RWPE1 (cell line): ENCODE data around the gene ATP1A1.
A peak's percentile ranks its signal among the peaks of the same experiment; 100 is the strongest.

ENCODE experiments used
- CTCF ChIA-PET: fragments of 350-600 bp; sonication (Branson Sonifier 250); formaldehyde crosslinking; extraction: SDS; loops from one replicate; lab custom pipeline; 2021; lab: Yijun Ruan, JAX
- POLR2A ChIA-PET: fragments of 400-600 bp; formaldehyde crosslinking; extraction: SDS; loops from one replicate; lab custom pipeline; 2020; ENCODE audit warnings: antibody characterized with exemption; ENCODE audit not compliant: low non-redundant PET; lab: Yijun Ruan, JAX
- DNase-seq: peaks from one replicate; pipeline ENCODE4 v3.0.0; 2012; ENCODE audit warnings: low spot score
- H3K27ac ChIP-seq: fragments of 450-650 bp; 2 replicates; pipeline ENCODE4 v1.5.1; 2017
- TF ChIP-seq, protein P1 (sequence below): fragments of 450-650 bp; conservative IDR thresholded peaks from 2 replicates; pipeline ENCODE4 v1.5.1; 2017; ENCODE audit warnings: low read depth, mild to moderate bottlenecking

ATP1A1 gene

GRCh38 chr1:116409751-116410191 is 36.7 kb downstream of the ATP1A1 start:
- ChIA-PET CTCF (interaction anchor here (1.7 kb wide), 1 partner anchor 271 kb away, joined by 9 read pairs; no protein-coding TSS in a partner anchor), POLR2A (no interaction called here)
- TF ChIP-seq, protein P1, sequence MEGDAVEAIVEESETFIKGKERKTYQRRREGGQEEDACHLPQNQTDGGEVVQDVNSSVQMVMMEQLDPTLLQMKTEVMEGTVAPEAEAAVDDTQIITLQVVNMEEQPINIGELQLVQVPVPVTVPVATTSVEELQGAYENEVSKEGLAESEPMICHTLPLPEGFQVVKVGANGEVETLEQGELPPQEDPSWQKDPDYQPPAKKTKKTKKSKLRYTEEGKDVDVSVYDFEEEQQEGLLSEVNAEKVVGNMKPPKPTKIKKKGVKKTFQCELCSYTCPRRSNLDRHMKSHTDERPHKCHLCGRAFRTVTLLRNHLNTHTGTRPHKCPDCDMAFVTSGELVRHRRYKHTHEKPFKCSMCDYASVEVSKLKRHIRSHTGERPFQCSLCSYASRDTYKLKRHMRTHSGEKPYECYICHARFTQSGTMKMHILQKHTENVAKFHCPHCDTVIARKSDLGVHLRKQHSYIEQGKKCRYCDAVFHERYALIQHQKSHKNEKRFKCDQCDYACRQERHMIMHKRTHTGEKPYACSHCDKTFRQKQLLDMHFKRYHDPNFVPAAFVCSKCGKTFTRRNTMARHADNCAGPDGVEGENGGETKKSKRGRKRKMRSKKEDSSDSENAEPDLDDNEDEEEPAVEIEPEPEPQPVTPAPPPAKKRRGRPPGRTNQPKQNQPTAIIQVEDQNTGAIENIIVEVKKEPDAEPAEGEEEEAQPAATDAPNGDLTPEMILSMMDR = no peak
- peak; percentile 33 for DNase-seq
- peak overlapping the region; percentile 48 for H3K27ac ChIP-seq

DNA sequence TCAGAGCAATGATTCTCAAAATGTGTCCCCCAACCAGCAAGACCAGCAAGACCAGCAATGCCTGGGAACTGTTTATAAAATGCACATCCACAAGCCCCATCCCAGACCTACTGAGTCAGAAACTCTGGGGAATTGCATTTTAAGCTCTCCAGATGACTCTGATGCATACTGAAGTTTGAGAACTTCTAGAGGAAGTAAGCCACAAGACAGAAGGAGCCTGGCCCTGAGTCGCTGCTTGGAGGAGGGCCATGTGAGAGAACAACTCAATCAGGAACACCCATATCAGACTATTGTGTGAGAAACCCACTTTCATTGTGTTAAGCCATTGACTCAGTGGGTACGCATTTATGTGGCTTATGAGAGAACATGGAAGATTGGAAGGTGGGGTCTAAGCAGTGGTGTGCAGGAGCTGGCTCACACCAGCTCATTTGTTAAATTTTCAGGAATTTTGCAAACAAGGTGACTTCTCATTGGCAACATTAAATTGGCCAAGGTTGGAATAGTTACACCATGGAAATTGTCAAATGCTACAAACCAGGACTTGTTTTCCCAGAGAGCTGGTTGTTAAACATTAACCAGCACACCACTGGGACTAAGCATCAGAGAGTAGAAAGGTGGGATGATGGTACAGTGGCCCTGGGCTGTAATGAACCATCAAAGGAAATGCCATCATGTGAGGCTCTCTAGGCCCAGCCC is 38.9 kb downstream of the ATP1A1 start:
- DNase-seq = no peak
- no peak overlapping the region for H3K27ac ChIP-seq
- POLR2A ChIA-PET = no interaction called here
- CTCF ChIA-PET = interaction anchor here (0.6 to 1.0 kb wide), 2 partner anchors 15 to 80 kb away, joined by 3 to 4 read pairs; no protein-coding TSS in a partner anchor
- TF ChIP-seq, protein P1 = no peak

DNA sequence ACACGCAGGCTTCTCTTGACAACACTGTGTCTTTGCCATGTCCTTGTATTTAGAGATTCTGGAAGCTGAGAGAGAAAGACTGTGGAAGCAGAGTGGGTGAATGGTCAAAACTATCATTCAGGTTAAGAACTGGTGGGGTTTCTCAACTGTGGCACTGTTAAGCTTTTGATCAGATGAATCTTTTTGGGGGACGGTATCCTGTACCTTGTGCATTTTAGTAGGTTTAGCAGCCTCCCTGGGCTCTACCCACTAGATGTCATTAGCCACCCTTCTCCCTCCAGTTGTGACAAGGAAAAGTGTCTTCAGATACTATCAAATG is 39.4 kb downstream of the ATP1A1 start:
- TF ChIP-seq, protein P1 = no peak
- ChIA-PET POLR2A (no interaction called here), CTCF (interaction anchor here (1.0 kb wide), 1 partner anchor 80 kb away, joined by 4 read pairs; no protein-coding TSS in a partner anchor)
- no peak for DNase-seq
- H3K27ac ChIP-seq = no peak overlapping the region

GRCh38 chr1:116412898-116413297 is 39.9 kb downstream of the ATP1A1 start:
- POLR2A ChIA-PET = no interaction called here
- DNase-seq = no peak
- H3K27ac ChIP-seq = no peak overlapping the region
- CTCF ChIA-PET = interaction anchor here (1.0 kb wide), 1 partner anchor 81 kb away, joined by 4 read pairs; no protein-coding TSS in a partner anchor
- TF ChIP-seq, protein P1 = no peak

DNA sequence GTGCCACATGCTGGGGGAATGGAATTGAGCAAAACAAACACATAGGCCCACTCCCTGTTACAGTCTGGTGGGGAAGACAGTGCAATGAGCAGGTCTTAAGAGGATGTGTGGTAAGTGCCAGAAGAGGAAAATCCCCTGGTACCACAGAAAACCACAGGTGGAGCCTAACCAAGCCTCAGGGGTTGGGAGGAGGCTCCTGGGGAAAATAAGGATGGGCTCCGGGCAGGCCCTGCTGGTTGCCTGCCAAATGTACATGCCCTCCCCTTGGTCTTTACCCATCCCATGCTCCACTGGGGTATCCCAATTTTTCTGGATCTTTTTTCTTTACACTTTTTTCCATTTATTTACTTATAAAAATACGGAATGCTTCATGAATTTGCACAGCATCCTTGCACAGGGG is 40.4 kb downstream of the ATP1A1 start:
- ChIA-PET CTCF (interaction anchor here (0.7 kb wide), 1 partner anchor 48 kb away, joined by 4 read pairs; no protein-coding TSS in a partner anchor), POLR2A (no interaction called here)
- DNase-seq = no peak
- H3K27ac ChIP-seq = no peak overlapping the region
- TF ChIP-seq, protein P1 = no peak

GRCh38 chr1:116414364-116414763 is 41.3 kb downstream of the ATP1A1 start:
- POLR2A ChIA-PET = no interaction called here
- TF ChIP-seq, protein P1 = no peak
- CTCF ChIA-PET = interaction anchor here (0.7 kb wide), 1 partner anchor 49 kb away, joined by 4 read pairs; no protein-coding TSS in a partner anchor
- no peak overlapping the region for H3K27ac ChIP-seq
- no peak for DNase-seq
